ENCODE data around the gene NEB. TPM values are rescaled to one million over a fixed set of nuclear protein-coding genes. Genes with fewer than 3 reads are reported as not detected.

NEB gene
- under 0.01 and 0.13 TPM in 2 replicates for total RNA-seq

DNA sequence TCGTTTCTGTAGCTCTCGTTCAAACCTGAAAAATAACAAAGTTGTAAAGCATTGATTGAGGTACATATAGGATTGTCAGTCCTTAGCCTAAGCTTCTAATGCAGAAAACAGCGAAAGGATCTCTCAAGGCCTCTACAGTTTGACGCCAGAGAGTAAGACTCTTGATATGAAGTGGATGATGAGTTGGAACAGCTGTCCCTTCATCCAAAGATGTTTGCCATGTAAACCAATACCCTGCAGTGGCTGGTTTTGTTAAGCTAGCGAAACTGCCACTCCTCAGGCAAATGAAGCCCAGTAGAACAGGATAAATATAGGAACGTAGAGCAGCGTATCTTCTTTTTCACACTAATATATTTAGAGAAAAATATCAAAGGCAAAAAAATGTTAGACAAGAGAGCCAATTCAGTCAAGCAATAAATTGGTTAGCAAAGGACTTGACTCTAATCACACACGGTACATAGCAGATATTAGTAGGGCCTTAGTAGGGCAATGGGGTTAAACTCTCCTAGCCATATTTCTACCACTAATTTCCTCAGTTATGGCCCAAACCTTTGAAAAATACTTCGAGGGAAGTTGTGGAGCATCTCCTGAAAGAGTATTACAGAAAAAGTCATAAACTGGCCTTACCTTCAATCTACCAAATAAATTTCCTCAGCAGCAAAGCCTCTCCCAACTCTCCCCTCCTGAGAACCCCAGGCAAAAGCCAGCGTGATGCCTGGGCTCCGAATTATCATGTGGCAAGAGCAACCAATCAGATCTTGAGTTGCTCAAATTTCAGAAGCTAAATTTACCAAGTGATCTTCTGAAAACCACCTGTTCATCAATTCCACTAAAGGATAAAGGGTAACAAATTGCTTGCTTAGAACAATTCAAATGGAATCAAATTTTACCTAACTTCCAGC, at the start of gene NEB:
Gene NEB, minus strand, starts transcription at position 706 of the 902 bp plus-strand sequence. CDS start 1,320 bp downstream, outside the sequence.

Other genes with a start within 250 kb of the NEB start
- 28.0 and 32.4 TPM in 2 replicates for gene ARL5A, start 93.9 kb upstream of the NEB start, total RNA-seq

All from mesangial cell (primary cell).